Activated CD8-positive, alpha-beta T cell treated with anti-CD3 and anti-CD28 coated beads for 36 hours (primary cell): ENCODE measurements around the gene BTLA. TPM values are rescaled to one million over a fixed set of nuclear protein-coding genes. Genes with fewer than 3 reads are reported as not detected.

Experiments used
- ATAC-seq: fragments of 200-7000 bp; cut with Tn5 transposase; one replicate; pipeline ENCODE4 v1.10.0; 2021; ENCODE audit warnings: mild to moderate bottlenecking, moderate library complexity
- CTCF ChIA-PET: fragments of 350-600 bp; sonication (Branson Sonifier 250); formaldehyde crosslinking; loops from one replicate; lab custom pipeline; 2021; ENCODE audit warnings: antibody characterized with exemption; lab: Charles Lee
- POLR2A ChIA-PET: fragments of 350-600 bp; sonication (Branson Sonifier 250); formaldehyde crosslinking; loops from one replicate; lab custom pipeline; 2021; ENCODE audit warnings: antibody characterized with exemption; lab: Charles Lee
- DNase-seq: peaks from one replicate; pipeline ENCODE4 v3.0.0-alpha.2; 2020
- H3K27ac Mint-ChIP-seq: one replicate; pipeline ENCODE4 v1.8.0; 2021; ENCODE audit warnings: mild to moderate bottlenecking, mixed read lengths
- H3K27me3 Mint-ChIP-seq: one replicate; pipeline ENCODE4 v1.8.0; 2021; ENCODE audit warnings: mixed read lengths
- H3K36me3 Mint-ChIP-seq: one replicate; pipeline ENCODE4 v1.8.0; 2021; ENCODE audit warnings: low read depth, mixed read lengths
- H3K4me1 Mint-ChIP-seq: one replicate; pipeline ENCODE4 v1.8.0; 2021; ENCODE audit warnings: low read depth, mixed read lengths
- H3K4me3 Mint-ChIP-seq: one replicate; pipeline ENCODE4 v1.8.0; 2021; ENCODE audit warnings: mild to moderate bottlenecking, moderate library complexity, mixed read lengths
- H3K9me3 Mint-ChIP-seq: one replicate; pipeline ENCODE4 v1.8.0; 2021; ENCODE audit warnings: mixed read lengths
- intact Hi-C: fragments of 100-400 bp; cut with micrococcal nuclease; formaldehyde crosslinking; loops from one replicate; pipeline ENCODE4 v1.10.0; 2022
- total RNA-seq, 2 experiments: library from RNA; stranded (reverse); gene quantifications; one replicate each; pipeline ENCODE4 v1.2.3, GENCODE V29; 2021
- TF ChIP-seq, protein P1 (sequence below): fragments of 200-600 bp; IDR thresholded peaks from one replicate; pipeline ENCODE4 v1.8.0; 2022; ENCODE audit warnings: antibody characterized with exemption, mild to moderate bottlenecking

The BTLA gene
- total RNA-seq, 2 experiments from 2014 or later, result 12.8 to 13.2 TPM

DNA sequence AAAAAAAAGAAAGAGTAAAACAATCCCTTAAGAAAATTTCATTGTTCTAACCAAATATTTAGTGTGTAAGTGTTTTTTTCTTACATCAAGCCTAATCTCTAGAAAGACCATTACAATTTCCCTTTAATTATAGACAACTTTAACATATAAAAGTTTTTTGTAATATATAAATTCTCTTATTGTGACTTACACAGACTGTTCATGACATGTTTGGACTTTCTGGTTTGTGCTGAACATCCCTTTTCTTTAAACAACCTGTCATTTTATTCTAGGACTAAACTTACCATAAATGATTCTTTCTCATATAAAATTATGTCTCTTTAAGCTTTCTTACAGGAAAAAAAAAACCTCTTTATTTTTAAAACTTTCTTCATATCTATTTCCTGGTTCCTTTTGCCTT lies 13.0 kb upstream of the BTLA start:
- POLR2A ChIA-PET, result no interaction called here
- intact Hi-C loops, result no loop called here

DNA sequence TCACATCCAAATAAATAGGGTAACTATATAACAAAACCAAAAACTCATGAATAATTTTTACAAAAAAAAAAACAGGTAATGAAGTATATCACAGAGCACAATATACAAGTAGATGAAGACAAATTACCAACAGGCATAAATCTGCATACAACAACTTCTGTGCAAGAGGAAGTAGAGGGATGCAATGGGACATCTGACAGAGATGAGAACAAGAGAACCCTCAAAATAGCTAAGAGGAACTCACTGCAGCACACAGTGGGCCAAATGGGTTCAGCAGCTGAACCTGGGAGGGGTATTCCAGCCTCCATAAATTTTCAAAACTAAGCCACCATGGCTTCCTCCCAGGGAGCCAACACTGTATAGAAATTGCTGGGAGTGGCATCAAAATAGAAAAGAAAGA lies 9.6 kb upstream of the BTLA start:
- no peak overlapping the region for H3K4me3 Mint-ChIP-seq
- ATAC-seq (no peak), DNase-seq (no peak)
- TF ChIP-seq, protein P1, sequence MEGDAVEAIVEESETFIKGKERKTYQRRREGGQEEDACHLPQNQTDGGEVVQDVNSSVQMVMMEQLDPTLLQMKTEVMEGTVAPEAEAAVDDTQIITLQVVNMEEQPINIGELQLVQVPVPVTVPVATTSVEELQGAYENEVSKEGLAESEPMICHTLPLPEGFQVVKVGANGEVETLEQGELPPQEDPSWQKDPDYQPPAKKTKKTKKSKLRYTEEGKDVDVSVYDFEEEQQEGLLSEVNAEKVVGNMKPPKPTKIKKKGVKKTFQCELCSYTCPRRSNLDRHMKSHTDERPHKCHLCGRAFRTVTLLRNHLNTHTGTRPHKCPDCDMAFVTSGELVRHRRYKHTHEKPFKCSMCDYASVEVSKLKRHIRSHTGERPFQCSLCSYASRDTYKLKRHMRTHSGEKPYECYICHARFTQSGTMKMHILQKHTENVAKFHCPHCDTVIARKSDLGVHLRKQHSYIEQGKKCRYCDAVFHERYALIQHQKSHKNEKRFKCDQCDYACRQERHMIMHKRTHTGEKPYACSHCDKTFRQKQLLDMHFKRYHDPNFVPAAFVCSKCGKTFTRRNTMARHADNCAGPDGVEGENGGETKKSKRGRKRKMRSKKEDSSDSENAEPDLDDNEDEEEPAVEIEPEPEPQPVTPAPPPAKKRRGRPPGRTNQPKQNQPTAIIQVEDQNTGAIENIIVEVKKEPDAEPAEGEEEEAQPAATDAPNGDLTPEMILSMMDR, result no peak
- H3K36me3 Mint-ChIP-seq, result peaks cover 6% of the 10 kb centered on the region
- ChIA-PET CTCF (no interaction called here), POLR2A (interaction anchor here (1.0 to 1.1 kb wide), 2 partner anchors 46 to 170 kb away, joined by 3 read pairs; no protein-coding TSS in a partner anchor)
- intact Hi-C loops, result no loop called here
- H3K9me3 Mint-ChIP-seq, result peaks cover 5% of the 10 kb centered on the region
- H3K27ac Mint-ChIP-seq, result no peak overlapping the region
- no peaks in the 10 kb centered on the region for H3K27me3 Mint-ChIP-seq
- peaks cover 20% of the 10 kb centered on the region for H3K4me1 Mint-ChIP-seq

More for the DNA sequence above, 13.0 kb upstream of the BTLA start:
- no peaks in the 10 kb centered on the region for H3K27me3 Mint-ChIP-seq
- H3K4me3 Mint-ChIP-seq, result no peak overlapping the region
- DNase-seq (no peak), ATAC-seq (no peak)
- H3K4me1 Mint-ChIP-seq, result peaks cover 18% of the 10 kb centered on the region
- H3K9me3 Mint-ChIP-seq, result peaks cover 5% of the 10 kb centered on the region
- H3K27ac Mint-ChIP-seq, result no peak overlapping the region
- CTCF ChIA-PET, result interaction anchor here (1.5 to 2.2 kb wide), 2 partner anchors 20 to 179 kb away, joined by 4 to 10 read pairs; partner anchors contain the start of gene CD200
- H3K36me3 Mint-ChIP-seq, result peaks cover 7% of the 10 kb centered on the region
- TF ChIP-seq, protein P1, result no peak

DNA sequence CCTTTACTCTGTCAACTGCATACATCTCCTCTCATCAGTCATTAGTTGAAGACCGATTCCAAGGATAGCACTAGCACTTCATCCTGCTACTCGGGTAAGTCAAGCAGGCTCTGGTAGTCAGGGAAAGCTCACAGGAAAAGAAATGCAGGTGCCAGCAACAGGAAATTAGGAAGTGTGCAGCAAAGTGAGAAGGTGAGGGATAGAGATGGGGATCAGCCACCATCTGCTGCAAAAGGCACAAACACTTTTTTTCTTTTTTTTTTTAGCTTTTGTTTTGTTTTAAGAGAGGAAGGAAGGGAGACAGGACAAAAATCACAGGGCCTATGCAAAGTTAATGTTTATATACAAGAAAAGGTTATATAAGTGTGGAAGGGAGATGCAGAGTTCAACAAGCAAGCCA lies 9.0 kb upstream of the BTLA start:
- Mint-ChIP-seq H3K4me1 (peaks cover 25% of the 10 kb centered on the region), H3K27ac (no peak overlapping the region), H3K36me3 (peaks cover 6% of the 10 kb centered on the region), H3K9me3 (peaks cover 5% of the 10 kb centered on the region), H3K4me3 (no peak overlapping the region), H3K27me3 (no peaks in the 10 kb centered on the region)
- TF ChIP-seq, protein P1, result no peak
- DNase-seq (no peak), ATAC-seq (no peak)
- ChIA-PET POLR2A (interaction anchor here (0.7 to 1.1 kb wide), 3 partner anchors 9 to 169 kb away, joined by 3 read pairs; partner anchors contain the start of gene BTLA), CTCF (interaction anchor here (0.8 to 1.3 kb wide), 2 partner anchors 10 to 186 kb away, joined by 3 to 5 read pairs; partner anchors contain the start of gene BTLA)
- intact Hi-C loops, result no loop called here

DNA sequence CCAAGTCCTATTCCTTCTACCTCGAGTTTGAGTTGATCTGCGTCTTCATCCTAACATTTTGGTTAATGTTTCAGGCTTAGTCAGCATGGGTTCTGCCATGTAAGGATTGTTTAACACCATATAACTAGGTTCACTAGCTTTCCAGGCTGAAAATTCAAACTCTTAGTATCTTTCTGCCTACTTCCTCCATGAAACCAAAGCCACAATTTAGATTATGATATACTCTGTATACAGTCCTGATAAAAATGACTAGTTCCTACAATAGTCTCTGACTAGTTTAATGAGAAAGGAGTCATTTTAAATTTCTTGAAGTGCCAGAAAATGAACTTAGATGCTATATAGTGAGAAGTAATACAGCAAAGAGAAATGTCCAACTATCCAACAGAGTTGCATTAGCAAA lies 6.6 kb upstream of the BTLA start:
- ChIA-PET POLR2A (no interaction called here), CTCF (no interaction called here)
- ATAC-seq (no peak), DNase-seq (no peak)
- H3K27me3 Mint-ChIP-seq, result no peaks in the 10 kb centered on the region
- intact Hi-C loops, result no loop called here
- H3K9me3 Mint-ChIP-seq, result no peaks in the 10 kb centered on the region
- no peaks in the 10 kb centered on the region for H3K36me3 Mint-ChIP-seq
- no peak overlapping the region for H3K4me3 Mint-ChIP-seq
- no peak overlapping the region for H3K27ac Mint-ChIP-seq
- TF ChIP-seq, protein P1, result no peak
- peaks cover 32% of the 10 kb centered on the region for H3K4me1 Mint-ChIP-seq

DNA sequence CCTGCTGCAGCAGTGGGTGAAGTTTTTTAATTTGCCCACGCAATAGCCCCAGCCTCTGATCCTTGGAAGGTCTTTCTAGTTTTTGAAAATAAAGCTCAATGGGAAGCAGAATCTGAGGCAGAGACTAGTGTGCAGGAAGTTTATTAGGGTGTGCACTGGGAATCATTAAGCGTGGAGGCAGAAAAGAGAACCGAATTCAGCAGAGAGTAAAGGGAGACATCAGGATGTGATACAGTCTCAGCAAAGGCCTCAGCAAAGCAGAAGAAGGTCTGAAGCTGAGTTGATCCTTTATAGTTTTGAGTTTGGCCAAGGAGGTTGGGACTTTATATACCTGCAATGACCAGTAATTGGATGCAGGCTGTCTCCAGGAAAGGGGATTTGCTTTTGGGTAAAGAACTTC lies 4.9 kb upstream of the BTLA start:
- ChIA-PET POLR2A (interaction anchor here (0.7 kb wide), 1 partner anchor 189 kb away, joined by 3 read pairs; no protein-coding TSS in a partner anchor), CTCF (interaction anchor here (0.8 to 1.8 kb wide), 3 partner anchors 10 to 393 kb away, joined by 3 to 5 read pairs (median 3); no protein-coding TSS in a partner anchor)
- DNase-seq (no peak), ATAC-seq (no peak)
- Mint-ChIP-seq H3K9me3 (no peaks in the 10 kb centered on the region), H3K4me1 (peaks cover 47% of the 10 kb centered on the region), H3K36me3 (no peaks in the 10 kb centered on the region), H3K27ac (no peak overlapping the region), H3K4me3 (no peak overlapping the region), H3K27me3 (no peaks in the 10 kb centered on the region)
- TF ChIP-seq, protein P1, result no peak
- intact Hi-C loops, result no loop called here
